ENCODE data around the gene ZNF184.

DNA sequence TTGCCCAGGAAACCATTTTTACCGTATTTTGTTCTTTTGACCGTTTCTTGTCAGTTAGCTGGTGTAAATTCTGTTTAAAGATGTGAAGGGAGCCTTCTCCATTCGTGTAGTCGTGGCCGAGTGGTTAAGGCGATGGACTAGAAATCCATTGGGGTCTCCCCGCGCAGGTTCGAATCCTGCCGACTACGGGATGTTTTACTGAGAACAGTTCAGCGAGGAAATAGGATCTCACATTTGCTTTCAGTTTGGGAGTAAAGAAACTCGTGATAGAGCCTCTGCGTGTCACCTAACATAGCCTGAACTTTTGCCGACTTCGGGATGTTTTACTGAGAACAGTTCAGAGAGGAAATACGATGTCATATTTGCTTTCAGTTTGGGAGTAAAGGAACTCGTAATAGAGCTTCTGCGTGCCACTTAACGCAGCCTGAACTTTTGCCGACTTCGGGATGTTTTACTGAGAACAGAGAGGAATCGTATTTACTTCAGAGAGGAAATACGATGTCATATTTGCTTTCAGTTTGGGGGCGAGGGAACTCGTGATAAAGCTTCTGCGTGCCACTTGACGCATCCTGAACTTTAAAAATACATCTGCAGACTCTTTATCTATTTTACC is 5.9 kb upstream of the ZNF184 start:
- TF ChIP-seq, protein P1, sequence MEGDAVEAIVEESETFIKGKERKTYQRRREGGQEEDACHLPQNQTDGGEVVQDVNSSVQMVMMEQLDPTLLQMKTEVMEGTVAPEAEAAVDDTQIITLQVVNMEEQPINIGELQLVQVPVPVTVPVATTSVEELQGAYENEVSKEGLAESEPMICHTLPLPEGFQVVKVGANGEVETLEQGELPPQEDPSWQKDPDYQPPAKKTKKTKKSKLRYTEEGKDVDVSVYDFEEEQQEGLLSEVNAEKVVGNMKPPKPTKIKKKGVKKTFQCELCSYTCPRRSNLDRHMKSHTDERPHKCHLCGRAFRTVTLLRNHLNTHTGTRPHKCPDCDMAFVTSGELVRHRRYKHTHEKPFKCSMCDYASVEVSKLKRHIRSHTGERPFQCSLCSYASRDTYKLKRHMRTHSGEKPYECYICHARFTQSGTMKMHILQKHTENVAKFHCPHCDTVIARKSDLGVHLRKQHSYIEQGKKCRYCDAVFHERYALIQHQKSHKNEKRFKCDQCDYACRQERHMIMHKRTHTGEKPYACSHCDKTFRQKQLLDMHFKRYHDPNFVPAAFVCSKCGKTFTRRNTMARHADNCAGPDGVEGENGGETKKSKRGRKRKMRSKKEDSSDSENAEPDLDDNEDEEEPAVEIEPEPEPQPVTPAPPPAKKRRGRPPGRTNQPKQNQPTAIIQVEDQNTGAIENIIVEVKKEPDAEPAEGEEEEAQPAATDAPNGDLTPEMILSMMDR (conservative IDR thresholded peaks at IDR 0.05), result no peak
- TF ChIP-seq EZH2 (IDR thresholded peaks at IDR 0.05; ENCODE audit: low read depth), result no peak

Measured in PC-9 (cell line).